B cell (primary cell): ENCODE measurements around the gene IFITM1. TPM values are rescaled to one million over a fixed set of nuclear protein-coding genes. Genes with fewer than 3 reads are reported as not detected.

ENCODE experiments used
- ATAC-seq: fragments of 200-7000 bp; cut with Tn5 transposase; one replicate; pipeline ENCODE4 v1.10.0; 2021; ENCODE audit warnings: low read depth, mild to moderate bottlenecking, moderate number of reproducible peaks, moderate library complexity
- CTCF ChIA-PET: fragments of 350-600 bp; sonication (Branson Sonifier 250); formaldehyde crosslinking; loops from one replicate; lab custom pipeline; 2021; ENCODE audit warnings: antibody characterized with exemption, inconsistent platforms; lab: Charles Lee
- POLR2A ChIA-PET: fragments of 350-600 bp; sonication (Branson Sonifier 250); formaldehyde crosslinking; loops from one replicate; lab custom pipeline; 2021; ENCODE audit warnings: antibody characterized with exemption; lab: Charles Lee
- DNase-seq: peaks from one replicate; pipeline ENCODE4 v3.0.0; 2013
- H2AFZ ChIP-seq: 2 replicates; pipeline ENCODE4 v1.6.1; 2012; ENCODE audit warnings: mild to moderate bottlenecking, low read depth, low read length; ENCODE audit not compliant: insufficient read depth, poor library complexity, severe bottlenecking
- H3K27ac ChIP-seq, 2 donors: 1 replicate in 1 of 2; 2 replicates in 1 of 2; pipeline ENCODE4 v1.5.1; 2012 to 2013; ENCODE audit warnings: low read length in 2 of 2, mild to moderate bottlenecking in 2 of 2, moderate library complexity in 1 of 2
- H3K27me3 ChIP-seq, 4 experiments: fragments of 200-600 bp in 1 of 4; sonication (generic) in 1 of 4; replicated peaks in 1 of 4; 1 replicate in 2 of 4; 2 replicates in 2 of 4; pipeline versions ENCODE4 v1.6.1 to v1.7.0; 2013 to 2016; ENCODE audit warnings: low read length in 3 of 4, mild to moderate bottlenecking in 2 of 4, mixed read lengths in 1 of 4, moderate library complexity in 1 of 4; ENCODE audit not compliant: insufficient read depth in 4 of 4, control insufficient read depth in 3 of 4; ENCODE audit errors: control extremely low read depth in 1 of 4
- H3K36me3 ChIP-seq, 2 experiments: replicated peaks in 1 of 2; 1 replicate in 1 of 2; 2 replicates in 1 of 2; pipeline versions ENCODE4 v1.6.1 to v1.7.1; 2013; ENCODE audit warnings: low read length in 1 of 2; ENCODE audit not compliant: insufficient read depth in 2 of 2, control insufficient read depth in 1 of 2; ENCODE audit errors: control extremely low read depth in 1 of 2, extremely low read depth in 1 of 2
- H3K4me1 ChIP-seq, 2 donors: fragments of 200-600 bp in 1 of 2; sonication (generic) in 1 of 2; 1 replicate in 1 of 2; 2 replicates in 1 of 2; pipeline versions ENCODE4 v1.5.1 to v1.6.1; 2013 to 2017; ENCODE audit warnings: low read length in 2 of 2; ENCODE audit not compliant: control insufficient read depth in 2 of 2, insufficient read depth in 2 of 2
- H3K4me2 ChIP-seq: replicated peaks from 2 replicates; pipeline ENCODE3; 2012; ENCODE audit warnings: mild to moderate bottlenecking, low read depth, low read length; ENCODE audit not compliant: poor library complexity, severe bottlenecking
- H3K4me3 ChIP-seq, 5 experiments: fragments of 200-600 bp in 1 of 5; sonication (generic) in 1 of 5; 1 replicate in 3 of 5; 2 replicates in 2 of 5; pipeline versions ENCODE4 v1.5.1 to v1.7.0; 2011 to 2016; ENCODE audit warnings: low read length in 4 of 5, mild to moderate bottlenecking in 4 of 5, low read depth in 2 of 5, control low read depth in 1 of 5, moderate library complexity in 1 of 5; ENCODE audit not compliant: insufficient read depth in 1 of 5; ENCODE audit errors: control extremely low read depth in 1 of 5, extremely low read depth in 1 of 5
- H3K79me2 ChIP-seq: fragments of 200-600 bp; sonication (generic); one replicate; pipeline ENCODE4 v1.6.0; 2016; ENCODE audit warnings: low read length; ENCODE audit not compliant: control insufficient read depth, insufficient read depth
- H3K9ac ChIP-seq: fragments of 200-600 bp; sonication (generic); 2 replicates; pipeline ENCODE4 v1.6.1; 2017; ENCODE audit warnings: mild to moderate bottlenecking, low read length, moderate library complexity
- H3K9me3 ChIP-seq, 3 donors: one replicate each; pipeline versions ENCODE4 v1.6.1 to v1.7.1; 2013; ENCODE audit warnings: low read length in 2 of 3; ENCODE audit not compliant: control insufficient read depth in 2 of 3, insufficient read depth in 1 of 3; ENCODE audit errors: control extremely low read depth in 1 of 3
- H4K20me1 ChIP-seq: 2 replicates; pipeline ENCODE4 v1.6.0; 2012; ENCODE audit warnings: mild to moderate bottlenecking, low read length; ENCODE audit not compliant: insufficient read depth, control insufficient read depth, poor library complexity, severe bottlenecking
- H3K27ac Mint-ChIP-seq: one replicate; pipeline ENCODE4 v1.8.0; 2021; ENCODE audit warnings: mixed read lengths
- H3K27me3 Mint-ChIP-seq: one replicate; pipeline ENCODE4 v1.8.0; 2021; ENCODE audit warnings: mixed read lengths
- H3K4me1 Mint-ChIP-seq: one replicate; pipeline ENCODE4 v1.8.0; 2021; ENCODE audit warnings: mixed read lengths
- H3K4me3 Mint-ChIP-seq: one replicate; pipeline ENCODE4 v1.8.0; 2021; ENCODE audit warnings: mixed read lengths
- H3K9me3 Mint-ChIP-seq: one replicate; pipeline ENCODE4 v1.8.0; 2022; ENCODE audit warnings: mixed read lengths; ENCODE audit not compliant: insufficient read depth
- CTCF ChIP-seq: fragments of 200-600 bp; IDR thresholded peaks from one replicate; pipeline ENCODE4 v1.8.0; 2022; ENCODE audit warnings: antibody characterized with exemption, mild to moderate bottlenecking
- EZH2 ChIP-seq: IDR thresholded peaks from 2 replicates; pipeline ENCODE4 v1.6.1; 2012; ENCODE audit warnings: borderline replicate concordance, low read depth, mild to moderate bottlenecking, moderate library complexity, low read length; ENCODE audit not compliant: insufficient read depth, poor library complexity, severe bottlenecking
- WGBS: methylation state at CpG from one replicate; pipeline ENCODE4 v1.1.5; 2013; ENCODE audit warnings: missing lambda C conversion rate; ENCODE audit not compliant: insufficient coverage; 5-methylcytosine and 5-hydroxymethylcytosine counted together
- intact Hi-C: fragments of 100-400 bp; cut with micrococcal nuclease; formaldehyde crosslinking; loops from one replicate; pipeline ENCODE4 v1.10.0; 2022
- polyA plus RNA-seq: library from polyadenylated mRNA; depleted of rRNA; stranded (reverse); fragments of >200 nt; gene quantifications from 2 replicates; pipeline ENCODE4 v1.2.3, GENCODE V29; 2012
- total RNA-seq, 2 donors: library from RNA; stranded (reverse); fragments of 120-200 nt in 1 of 2; gene quantifications; 1 replicate in 1 of 2; 2 replicates in 1 of 2; pipeline versions ENCODE4 v1.2.3 to v1.2.4, GENCODE V29; 2013 to 2022

The IFITM1 gene
- total and polyA plus RNA-seq, 2 donors (not counting 1 experiment from before 2014, with no cell fraction given): 19.5 to 83.7 TPM

- intact Hi-C loops: no loop called here
These were observed 16.0 kb downstream of the IFITM1 start for GRCh38 chr11:329886-330253.

More at GRCh38 chr11:329886-330253, 16.0 kb downstream of the IFITM1 start:
- Histone ChIP-seq H3K4me3 (no peak overlapping the region), H4K20me1 (no peaks in the 10 kb centered on the region), H3K36me3 (no peaks in the 10 kb centered on the region), H3K9me3 (peaks cover 0 to 13% (median 0%) of the 10 kb centered on the region in 3 donors), H3K27ac (no peak overlapping the region), H3K4me1 (peaks cover 34 to 50% of the 10 kb centered on the region in 2 donors), H3K27me3 (no peaks in the 10 kb centered on the region), H3K9ac (no peak overlapping the region), H3K4me2 (no peak overlapping the region), H2AFZ (no peak overlapping the region), H3K79me2 (no peaks in the 10 kb centered on the region)
- CTCF ChIA-PET: interaction anchor here (1.0 to 4.4 kb wide), 4 partner anchors 17 to 113 kb away, joined by 3 to 23 read pairs (median 7); no protein-coding TSS in a partner anchor
- ATAC-seq (no peak), DNase-seq (no peak)
- H3K4me3 Mint-ChIP-seq: no peak overlapping the region
- TF ChIP-seq EZH2 (no peak), CTCF (no peak)
- no peaks in the 10 kb centered on the region for H3K9me3 Mint-ChIP-seq
- POLR2A ChIA-PET: interaction anchor here (0.5 to 1.2 kb wide), 2 partner anchors 10 to 44 kb away, joined by 3 read pairs; no protein-coding TSS in a partner anchor
- H3K4me1 Mint-ChIP-seq: peaks cover 50% of the 10 kb centered on the region
- 100% methylated on average over 1 of the region's 2 CpGs for WGBS
- peak overlapping the region; percentile 62 for H3K27ac Mint-ChIP-seq
- no peaks in the 10 kb centered on the region for H3K27me3 Mint-ChIP-seq
